Neural cell (in vitro differentiated cells): ENCODE measurements around the gene LACC1.
A peak's percentile ranks its signal among the peaks of the same experiment; 100 is the strongest.

Experiments
- EP300 ChIP-seq: fragments of 450-650 bp; conservative IDR thresholded peaks from 2 replicates; pipeline ENCODE4 v1.6.1; 2014; ENCODE audit warnings: antibody characterized with exemption, mild to moderate bottlenecking, moderate library complexity; ENCODE audit not compliant: poor library complexity, severe bottlenecking
- EZH2 ChIP-seq: fragments of 200-600, 300-800 bp; shearing (Covaris generic), sonication (generic); IDR thresholded peaks from 2 replicates; pipeline ENCODE4 v1.6.1; 2014; ENCODE audit warnings: antibody characterized with exemption, low read length, borderline replicate concordance, mild to moderate bottlenecking; ENCODE audit not compliant: insufficient read depth, poor library complexity, severe bottlenecking
- MXI1 ChIP-seq: fragments of 450-650 bp; conservative IDR thresholded peaks from 2 replicates; pipeline ENCODE4 v1.6.1; 2014; ENCODE audit warnings: antibody characterized with exemption, mild to moderate bottlenecking; ENCODE audit not compliant: poor library complexity, severe bottlenecking
- POLR2AphosphoS5 ChIP-seq: IDR thresholded peaks from 2 replicates; pipeline ENCODE4 v1.6.1; 2012
- RAD21 ChIP-seq: fragments of 450-650 bp; conservative IDR thresholded peaks from 2 replicates; pipeline ENCODE4 v1.6.1; 2014; ENCODE audit warnings: antibody characterized with exemption, mild to moderate bottlenecking, moderate library complexity
- TAF1 ChIP-seq: IDR thresholded peaks from 2 replicates; pipeline ENCODE4 v1.6.1; 2012; ENCODE audit warnings: low read depth
- TF ChIP-seq, protein P1 (sequence below): fragments of 450-650 bp; IDR thresholded peaks from 2 replicates; pipeline ENCODE4 v1.5.1; 2014; ENCODE audit warnings: antibody characterized with exemption, mild to moderate bottlenecking, moderate library complexity; ENCODE audit not compliant: poor library complexity, severe bottlenecking

DNA sequence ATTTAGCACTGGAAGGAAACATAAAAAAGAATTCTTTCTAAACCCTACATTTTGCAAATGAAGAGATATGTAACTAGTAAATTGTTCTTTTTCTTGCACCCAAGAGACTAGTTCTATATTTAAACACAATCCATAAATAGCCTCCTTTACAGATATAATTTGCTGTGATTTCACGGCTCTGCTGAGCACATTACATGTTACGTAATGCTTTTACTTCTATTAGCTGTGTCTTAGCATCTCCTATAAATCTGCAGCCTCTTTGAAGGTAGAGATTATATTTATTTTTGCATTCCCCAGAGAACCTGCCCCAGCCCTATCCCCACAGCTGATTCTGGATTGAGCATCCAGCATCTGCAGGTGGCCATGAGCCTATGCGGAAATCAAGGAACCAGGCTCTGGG lies 32.2 kb downstream of the LACC1 start:
- TF ChIP-seq, protein P1, sequence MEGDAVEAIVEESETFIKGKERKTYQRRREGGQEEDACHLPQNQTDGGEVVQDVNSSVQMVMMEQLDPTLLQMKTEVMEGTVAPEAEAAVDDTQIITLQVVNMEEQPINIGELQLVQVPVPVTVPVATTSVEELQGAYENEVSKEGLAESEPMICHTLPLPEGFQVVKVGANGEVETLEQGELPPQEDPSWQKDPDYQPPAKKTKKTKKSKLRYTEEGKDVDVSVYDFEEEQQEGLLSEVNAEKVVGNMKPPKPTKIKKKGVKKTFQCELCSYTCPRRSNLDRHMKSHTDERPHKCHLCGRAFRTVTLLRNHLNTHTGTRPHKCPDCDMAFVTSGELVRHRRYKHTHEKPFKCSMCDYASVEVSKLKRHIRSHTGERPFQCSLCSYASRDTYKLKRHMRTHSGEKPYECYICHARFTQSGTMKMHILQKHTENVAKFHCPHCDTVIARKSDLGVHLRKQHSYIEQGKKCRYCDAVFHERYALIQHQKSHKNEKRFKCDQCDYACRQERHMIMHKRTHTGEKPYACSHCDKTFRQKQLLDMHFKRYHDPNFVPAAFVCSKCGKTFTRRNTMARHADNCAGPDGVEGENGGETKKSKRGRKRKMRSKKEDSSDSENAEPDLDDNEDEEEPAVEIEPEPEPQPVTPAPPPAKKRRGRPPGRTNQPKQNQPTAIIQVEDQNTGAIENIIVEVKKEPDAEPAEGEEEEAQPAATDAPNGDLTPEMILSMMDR: no peak
- TF ChIP-seq TAF1: no peak
- TF ChIP-seq EP300: peak; percentile 45
- TF ChIP-seq EZH2: no peak
- TF ChIP-seq POLR2AphosphoS5: peak; percentile 30
- TF ChIP-seq RAD21: peak; percentile 28
- no peak for TF ChIP-seq MXI1
